GM13976 (cell line): ENCODE results near the gene ZBTB38.

Experiments
- DNase-seq: peaks from one replicate; pipeline ENCODE4 v3.0.0; 2012; ENCODE audit warnings: low spot score
- CTCF ChIP-seq: IDR thresholded peaks from 2 replicates; pipeline ENCODE4 v1.5.1; 2012; ENCODE audit warnings: borderline replicate concordance, mild to moderate bottlenecking; ENCODE audit not compliant: insufficient read depth; ENCODE audit errors: extremely low read depth, missing control alignments, control extremely low read depth
- in situ Hi-C: fragments of 300-500 bp; cut with MboI; formaldehyde crosslinking; loops from one replicate; pipeline ENCODE4 v1.12.0; 2022; ENCODE audit warnings: low sequenced_read_pairs, mixed read lengths, inconsistent platforms; ENCODE audit not compliant: unreplicated experiment

Gene ZBTB38

GRCh38 chr3:141392897-141393734, 24.8 kb downstream of the ZBTB38 start:
- in situ Hi-C loops: no loop called here
- DNase-seq: no peak
- no peak for TF ChIP-seq CTCF

- no peak for DNase-seq
- in situ Hi-C loops: no loop called here
- TF ChIP-seq CTCF: no peak
Measured at GRCh38 chr3:141393735-141394076, 25.4 kb downstream of the ZBTB38 start.

GRCh38 chr3:141394560-141394959, 26.3 kb downstream of the ZBTB38 start:
- no peak for TF ChIP-seq CTCF
- in situ Hi-C loops: no loop called here
- DNase-seq: no peak

GRCh38 chr3:141395005-141395589, 26.8 kb downstream of the ZBTB38 start:
- no peak for DNase-seq
- in situ Hi-C loops: no loop called here
- TF ChIP-seq CTCF: no peak

- DNase-seq: no peak
- TF ChIP-seq CTCF: no peak
- in situ Hi-C loops: no loop called here
Measured at GRCh38 chr3:141397996-141398395, 29.7 kb downstream of the ZBTB38 start.

GRCh38 chr3:141399200-141399599, 30.9 kb downstream of the ZBTB38 start:
- TF ChIP-seq CTCF: no peak
- no peak for DNase-seq
- in situ Hi-C loops: no loop called here
